Activated T-cell treated with anti-CD3 and anti-CD28 coated beads, Interleukin-2, amount 50 U/mL, for 72 hours (primary cell): Measurements from ENCODE around the gene DYNC1I2. TPM values are rescaled to one million over a fixed set of nuclear protein-coding genes. Genes with fewer than 3 reads are reported as not detected.

ENCODE experiments used
- ATAC-seq, 2 donors: fragments of 150-1000 bp; cut with Tn5 transposase; replicated peaks in 1 of 2; 2 replicates each; pipeline ENCODE4 v1.10.0; 2021; ENCODE audit warnings: moderate library complexity in 2 of 2, mild to moderate bottlenecking in 1 of 2
- DNase-seq, 2 donors: peaks; one replicate each; pipeline ENCODE4 v3.0.0; 2021 to 2022; ENCODE audit warnings: mixed read lengths in 1 of 2
- H3K27ac Mint-ChIP-seq: one replicate; pipeline ENCODE4 v1.8.0; 2022; ENCODE audit warnings: mild to moderate bottlenecking, moderate library complexity, mixed read lengths
- H3K27me3 Mint-ChIP-seq: one replicate; pipeline ENCODE4 v1.8.0; 2022; ENCODE audit warnings: low read depth, mixed read lengths
- H3K36me3 Mint-ChIP-seq, 2 donors: one replicate each; pipeline ENCODE4 v1.8.0; 2022; ENCODE audit warnings: mixed read lengths in 2 of 2, mild to moderate bottlenecking in 1 of 2; ENCODE audit not compliant: insufficient read depth in 2 of 2
- H3K4me1 Mint-ChIP-seq: one replicate; pipeline ENCODE4 v1.8.0; 2022; ENCODE audit warnings: low read depth, mixed read lengths
- H3K4me3 Mint-ChIP-seq, 2 donors: one replicate each; pipeline ENCODE4 v1.8.0; 2022; ENCODE audit warnings: mild to moderate bottlenecking in 2 of 2, mixed read lengths in 2 of 2, moderate library complexity in 2 of 2
- H3K9me3 Mint-ChIP-seq, 2 donors: one replicate each; pipeline ENCODE4 v1.8.0; 2022; ENCODE audit warnings: mixed read lengths in 2 of 2
- total RNA-seq, 2 donors: library from RNA; stranded (reverse); gene quantifications; one replicate each; pipeline ENCODE4 v1.2.3, GENCODE V29; 2022

The DYNC1I2 gene
- 10 to 100 TPM; 37.6 to 39.5 TPM for total RNA-seq

DNA sequence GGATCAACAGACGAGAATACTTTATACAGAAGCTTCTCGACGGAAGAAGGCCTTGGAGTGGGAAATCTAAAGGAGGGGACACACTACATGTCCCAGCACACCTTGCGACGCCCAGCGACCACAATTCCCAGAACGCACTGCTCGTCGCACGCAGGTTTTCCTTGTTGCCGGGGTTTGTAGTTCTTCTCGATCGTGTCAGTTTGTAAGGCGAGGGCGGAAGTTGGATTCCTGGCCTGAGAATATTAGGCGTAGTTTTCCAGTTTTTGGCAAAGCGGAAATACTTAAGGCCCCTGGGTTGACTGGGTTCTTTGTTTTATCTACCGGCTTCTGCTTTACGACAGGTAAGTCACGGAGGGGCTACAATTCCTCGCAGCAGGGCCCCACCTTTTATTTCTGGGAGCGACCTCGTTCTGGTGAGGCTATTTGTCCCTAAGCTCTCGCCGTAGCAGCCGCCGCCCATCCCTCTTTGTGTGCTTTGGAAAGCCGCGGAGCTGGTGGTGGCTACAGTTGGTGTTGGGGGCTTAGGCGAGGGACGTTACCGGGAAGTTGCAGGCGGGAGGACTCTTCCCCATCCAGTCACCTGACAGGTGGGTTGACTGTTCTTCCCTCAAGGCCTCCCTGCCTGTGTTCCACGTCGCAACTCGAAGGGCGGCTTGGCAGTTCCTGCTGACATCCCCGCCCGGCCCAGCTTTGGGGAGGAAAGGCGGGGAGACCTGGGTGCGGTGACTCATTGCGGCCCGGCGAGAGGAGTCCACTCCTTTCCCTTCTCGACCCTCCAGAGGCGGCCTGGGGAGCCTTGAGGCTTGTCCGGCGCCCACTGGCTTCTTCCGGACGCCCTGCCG, at the start of gene DYNC1I2:
DYNC1I2 (plus strand) TSS at position 183 of the 842 bp plus-strand sequence. CDS start 2,687 bp downstream, outside the sequence.
- H3K9me3 Mint-ChIP-seq = no peaks in the 10 kb centered on the region
- DNase-seq (peak; percentile 74 to 76), ATAC-seq (peak; percentile 83 to 84)
- H3K27me3 Mint-ChIP-seq = no peaks in the 10 kb centered on the region
- peak within 1 kb of the TSS; percentile 91 to 92 for H3K4me3 Mint-ChIP-seq
- peak within 1 kb of the TSS; percentile 84 for H3K27ac Mint-ChIP-seq
- peaks cover 30% of the 10 kb centered on the region for H3K4me1 Mint-ChIP-seq
- peaks cover 5 to 6% of the 10 kb centered on the region in 2 donors for H3K36me3 Mint-ChIP-seq

DNA sequence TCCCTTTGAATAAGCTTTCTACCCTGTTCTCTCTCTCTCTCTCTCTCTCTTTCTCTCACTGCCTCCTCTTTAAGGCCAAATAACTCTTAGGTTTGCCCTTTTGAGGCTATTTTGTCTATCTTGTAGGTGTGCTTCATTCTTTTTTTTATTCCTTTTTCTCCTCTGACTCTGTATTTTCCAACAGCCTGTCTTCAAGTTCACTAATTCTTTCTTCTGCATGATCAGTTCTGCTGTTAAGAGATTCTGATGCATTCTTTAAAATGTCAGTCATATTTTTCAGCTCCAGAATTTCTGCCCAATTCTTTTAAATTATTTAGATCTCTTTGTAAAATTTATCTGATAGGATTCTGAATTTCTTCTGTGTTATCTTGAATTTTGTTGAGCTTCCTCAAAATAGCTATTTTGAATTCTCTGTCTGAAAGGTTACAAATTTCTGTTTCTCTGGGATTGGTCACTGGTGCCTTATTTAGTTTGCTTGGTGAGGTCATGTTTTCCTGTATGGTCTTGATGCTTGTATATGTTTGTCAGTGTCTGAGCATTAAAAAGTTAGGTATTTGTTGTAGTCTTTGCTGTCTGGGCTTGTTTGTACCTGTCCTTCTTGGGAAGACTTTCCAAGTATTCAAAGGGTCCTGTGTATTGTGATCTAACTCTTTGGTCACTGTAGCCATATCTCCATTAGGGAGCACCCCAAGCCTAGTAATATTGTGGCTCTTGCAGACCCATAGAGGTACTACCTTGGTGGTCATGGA, 35.4 kb upstream of the DYNC1I2 start:
- peaks cover 35% of the 10 kb centered on the region for H3K27me3 Mint-ChIP-seq
- no peak overlapping the region for H3K27ac Mint-ChIP-seq
- H3K4me1 Mint-ChIP-seq = no peaks in the 10 kb centered on the region
- H3K4me3 Mint-ChIP-seq = no peak overlapping the region
- H3K36me3 Mint-ChIP-seq = peaks cover 4 to 7% of the 10 kb centered on the region in 2 donors
- peaks cover 7% of the 10 kb centered on the region in 2 donors for H3K9me3 Mint-ChIP-seq
- ATAC-seq = no peak
- no peak for DNase-seq

DNA sequence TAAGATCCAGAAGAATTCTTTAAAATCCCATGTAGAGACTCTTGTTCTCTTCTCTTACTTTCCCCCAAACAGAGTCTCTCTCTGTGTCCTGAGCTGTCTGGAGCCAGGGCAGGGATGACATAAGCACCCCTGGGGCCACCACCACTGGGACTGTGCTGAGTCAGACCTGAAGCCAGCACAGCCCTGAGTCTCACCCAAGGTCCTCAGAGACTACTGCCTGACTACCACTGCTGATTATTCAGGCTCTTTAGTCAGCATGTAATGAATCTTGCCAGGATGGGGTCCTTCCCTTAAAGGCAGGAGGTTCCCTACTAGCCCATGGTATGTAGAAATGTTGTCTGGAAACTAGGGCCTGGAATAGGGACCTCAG, 34.9 kb upstream of the DYNC1I2 start:
- Mint-ChIP-seq H3K36me3 (peaks cover 4 to 7% of the 10 kb centered on the region in 2 donors), H3K9me3 (peaks cover 7% of the 10 kb centered on the region in 2 donors), H3K27ac (no peak overlapping the region), H3K4me1 (no peaks in the 10 kb centered on the region), H3K4me3 (no peak overlapping the region), H3K27me3 (peaks cover 40% of the 10 kb centered on the region)
- peak; percentile 49 to 65 for ATAC-seq
- peak; percentile 1 to 3 for DNase-seq

DNA sequence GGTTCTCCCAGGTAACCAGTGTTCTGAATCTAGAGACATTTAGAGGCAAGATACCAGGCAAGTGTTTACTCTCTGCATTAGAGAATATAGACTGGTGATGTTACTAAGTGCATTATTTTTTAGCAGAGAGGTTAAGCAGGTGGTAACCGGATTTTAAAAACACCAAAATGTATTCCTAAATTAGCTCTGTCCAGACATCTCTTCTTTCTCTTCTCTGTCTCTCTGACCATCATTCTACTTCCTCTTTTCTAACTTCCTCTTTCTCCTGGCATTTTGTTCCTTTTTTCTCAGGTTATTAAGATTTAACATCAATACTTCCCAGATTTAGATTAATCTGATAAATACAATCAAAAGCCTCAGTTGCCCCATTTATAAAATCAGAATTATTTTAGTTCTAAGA, 31.7 kb upstream of the DYNC1I2 start:
- H3K36me3 Mint-ChIP-seq = peaks cover 4% of the 10 kb centered on the region in 2 donors
- H3K27ac Mint-ChIP-seq = no peak overlapping the region
- ATAC-seq = no peak
- H3K27me3 Mint-ChIP-seq = peaks cover 39% of the 10 kb centered on the region
- DNase-seq = no peak
- H3K4me1 Mint-ChIP-seq = no peaks in the 10 kb centered on the region
- peaks cover 5 to 7% of the 10 kb centered on the region in 2 donors for H3K9me3 Mint-ChIP-seq
- no peak overlapping the region for H3K4me3 Mint-ChIP-seq

DNA sequence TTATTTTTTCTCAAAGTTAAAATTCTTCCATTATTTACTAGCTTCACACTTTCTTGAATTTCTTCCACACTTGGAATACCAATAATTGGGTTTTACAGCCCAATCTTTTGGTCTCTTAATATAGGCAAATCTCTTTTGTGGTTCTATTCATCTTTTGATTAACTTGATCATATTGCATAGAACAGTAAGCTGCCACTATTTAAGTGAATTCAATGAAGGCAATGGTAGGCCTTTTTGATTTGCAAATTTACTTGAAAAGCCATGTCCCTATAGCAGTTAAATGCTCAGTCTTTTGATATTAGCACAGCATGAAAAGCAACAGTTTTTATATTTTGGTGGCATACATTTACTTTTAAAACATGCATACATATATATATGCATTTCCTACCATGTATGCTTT, 20.2 kb upstream of the DYNC1I2 start:
- Mint-ChIP-seq H3K4me1 (no peaks in the 10 kb centered on the region), H3K4me3 (no peak overlapping the region), H3K9me3 (no peaks in the 10 kb centered on the region), H3K36me3 (no peaks in the 10 kb centered on the region), H3K27me3 (peaks cover 17% of the 10 kb centered on the region), H3K27ac (no peak overlapping the region)
- DNase-seq (no peak), ATAC-seq (no peak)

DNA sequence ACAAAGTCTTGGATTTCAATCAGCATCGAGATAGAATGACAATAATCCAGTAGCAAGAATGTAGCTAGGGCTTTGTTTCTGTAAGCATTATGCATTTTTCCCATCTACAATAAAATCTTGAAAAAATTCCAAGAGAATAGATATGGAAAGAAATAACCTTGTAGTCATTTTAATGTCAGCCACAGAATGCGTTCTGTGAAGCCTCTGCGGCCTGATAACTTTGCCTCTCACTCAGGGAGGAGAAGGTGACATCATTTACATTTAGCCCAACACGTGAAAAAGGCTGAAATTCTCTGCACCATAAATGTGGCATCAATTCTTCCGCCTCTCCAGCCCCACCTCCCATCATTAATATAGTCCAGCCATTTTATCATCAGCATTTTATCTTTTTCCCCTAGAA, 19.1 kb upstream of the DYNC1I2 start:
- DNase-seq = no peak
- Mint-ChIP-seq H3K36me3 (no peaks in the 10 kb centered on the region), H3K4me1 (no peaks in the 10 kb centered on the region), H3K27me3 (peaks cover 12% of the 10 kb centered on the region), H3K4me3 (no peak overlapping the region), H3K9me3 (no peaks in the 10 kb centered on the region), H3K27ac (no peak overlapping the region)
- ATAC-seq = no peak

DNA sequence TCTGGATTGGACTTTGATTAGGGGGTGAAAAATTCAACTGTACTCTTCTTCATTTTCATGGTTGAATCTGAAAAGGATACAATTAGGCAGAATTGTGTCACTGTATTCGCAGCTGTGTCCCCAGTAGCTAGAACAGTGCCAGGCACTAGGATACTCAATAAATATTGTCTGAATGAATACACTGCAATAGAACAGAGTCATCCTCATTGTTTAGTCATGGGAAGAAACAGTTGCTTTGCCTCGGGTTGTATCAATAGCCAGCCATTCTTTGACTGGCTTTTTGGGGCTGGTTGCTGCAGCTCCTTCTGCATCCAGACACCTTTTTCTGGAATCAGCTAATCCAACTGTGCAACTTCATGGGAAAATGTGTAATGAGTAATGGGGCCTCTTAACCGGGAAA, 18.1 kb upstream of the DYNC1I2 start:
- Mint-ChIP-seq H3K9me3 (no peaks in the 10 kb centered on the region), H3K36me3 (no peaks in the 10 kb centered on the region), H3K4me3 (no peak overlapping the region), H3K27ac (no peak overlapping the region), H3K27me3 (peaks cover 7% of the 10 kb centered on the region), H3K4me1 (no peaks in the 10 kb centered on the region)
- ATAC-seq (no peak), DNase-seq (no peak)

DNA sequence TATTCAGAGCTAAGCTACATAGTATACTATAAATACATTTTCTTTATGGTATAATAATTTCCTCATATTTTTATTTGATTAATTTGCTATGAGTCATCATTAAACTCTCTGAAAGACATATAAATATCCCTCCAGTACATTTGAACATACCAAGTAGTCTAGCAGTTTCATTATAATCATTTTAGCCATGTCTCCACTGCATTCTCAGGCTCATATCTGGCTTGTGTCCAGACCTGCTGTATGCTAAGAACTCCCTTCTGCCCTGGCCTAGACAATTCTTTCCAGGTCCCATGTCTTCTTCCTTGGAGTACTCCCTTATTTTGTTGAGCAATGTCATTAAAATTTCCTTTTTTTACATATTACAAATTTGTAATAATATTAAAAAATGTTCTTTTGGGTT, 16.6 kb upstream of the DYNC1I2 start:
- Mint-ChIP-seq H3K4me1 (no peaks in the 10 kb centered on the region), H3K27me3 (peaks cover 7% of the 10 kb centered on the region), H3K27ac (no peak overlapping the region), H3K4me3 (no peak overlapping the region), H3K36me3 (no peaks in the 10 kb centered on the region), H3K9me3 (no peaks in the 10 kb centered on the region)
- DNase-seq (no peak), ATAC-seq (no peak)

DNA sequence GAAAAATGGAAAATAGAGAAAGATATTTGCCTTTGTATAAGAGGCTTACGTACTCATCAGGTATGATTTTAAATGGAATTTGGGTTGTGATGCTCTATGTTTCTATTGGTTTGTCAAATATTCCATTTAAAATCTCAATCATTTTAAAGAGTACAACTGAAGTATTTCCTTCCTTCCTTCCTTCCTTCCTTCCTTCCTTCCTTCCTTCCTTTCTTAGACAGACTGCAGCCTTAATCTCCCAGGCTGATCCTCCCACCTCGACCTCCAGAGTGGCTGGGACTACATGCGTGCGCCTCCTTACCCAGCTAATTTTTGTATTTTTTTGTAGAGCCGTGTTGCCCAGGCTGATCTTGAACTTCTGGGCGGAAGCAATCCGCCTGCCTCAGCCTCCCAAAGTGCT, 15.4 kb upstream of the DYNC1I2 start:
- no peak for DNase-seq
- Mint-ChIP-seq H3K36me3 (no peaks in the 10 kb centered on the region), H3K9me3 (no peaks in the 10 kb centered on the region), H3K4me1 (no peaks in the 10 kb centered on the region), H3K27ac (no peak overlapping the region), H3K27me3 (peaks cover 7% of the 10 kb centered on the region), H3K4me3 (no peak overlapping the region)
- no peak for ATAC-seq

DNA sequence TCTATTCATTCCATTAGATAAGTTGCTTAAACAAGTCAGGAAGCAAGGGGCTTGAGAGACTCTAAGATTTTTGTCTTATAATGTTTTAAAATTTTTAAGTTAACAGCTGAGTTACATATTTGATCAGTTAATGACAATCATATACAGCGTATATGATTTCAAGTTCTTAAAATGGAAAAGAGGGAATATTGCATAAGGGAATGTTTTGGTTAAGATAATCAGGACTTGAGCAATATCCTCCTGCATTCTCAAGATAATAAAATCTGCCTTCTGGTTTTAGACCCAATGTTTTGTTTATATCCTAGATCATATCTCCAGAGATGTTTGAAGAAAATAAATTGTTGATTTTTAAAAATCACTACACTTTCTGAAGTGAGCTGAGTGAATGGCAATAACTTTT, 13.4 kb upstream of the DYNC1I2 start:
- Mint-ChIP-seq H3K27me3 (no peaks in the 10 kb centered on the region), H3K27ac (no peak overlapping the region), H3K4me1 (no peaks in the 10 kb centered on the region), H3K9me3 (no peaks in the 10 kb centered on the region), H3K4me3 (no peak overlapping the region), H3K36me3 (no peaks in the 10 kb centered on the region)
- ATAC-seq (no peak), DNase-seq (no peak)

DNA sequence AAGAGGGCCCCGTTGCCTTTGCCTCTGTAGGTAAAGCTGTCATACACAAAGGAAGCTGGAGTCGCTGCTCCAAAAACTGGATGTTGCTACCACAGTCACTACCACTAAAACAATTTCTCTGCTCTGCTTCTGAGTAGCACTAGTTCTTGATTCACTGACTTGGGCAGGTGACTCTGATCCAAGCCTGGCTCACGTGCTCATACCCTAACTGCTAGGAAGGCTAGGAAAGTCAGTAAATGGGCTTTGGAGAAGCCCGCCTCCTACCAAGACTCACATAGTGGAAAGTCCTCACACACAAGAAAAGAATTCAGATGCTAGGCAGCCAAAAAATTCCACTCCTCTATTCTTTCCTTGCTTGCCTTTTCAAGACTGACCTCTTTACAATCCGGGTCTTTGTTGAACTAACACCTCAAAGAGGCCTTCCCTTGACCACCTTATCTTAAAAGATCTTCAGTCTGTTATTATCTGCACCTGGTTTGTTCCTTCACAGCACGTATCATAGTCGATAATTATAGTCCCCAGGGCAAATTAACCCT, 11.4 kb upstream of the DYNC1I2 start:
- no peaks in the 10 kb centered on the region for H3K4me1 Mint-ChIP-seq
- ATAC-seq = no peak

DNA sequence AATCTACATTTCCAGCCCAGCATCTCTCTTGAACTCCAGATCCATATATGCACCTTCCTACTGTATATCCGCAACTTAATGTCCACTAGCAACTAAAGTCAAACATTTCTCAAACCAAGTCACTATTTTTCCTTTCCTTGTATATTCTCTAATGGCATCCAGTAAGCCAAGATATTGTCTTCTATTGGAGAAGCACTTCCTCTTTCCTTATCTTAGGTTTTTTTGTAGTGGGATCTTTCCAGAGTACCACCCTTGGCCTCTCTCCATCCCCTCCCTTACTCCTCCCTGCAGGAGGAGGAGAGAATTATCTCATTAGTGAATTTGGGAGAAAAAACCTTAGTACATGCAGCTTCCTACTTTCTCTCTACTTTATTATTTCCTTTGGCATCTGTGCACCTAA, 8.7 kb upstream of the DYNC1I2 start:
- H3K9me3 Mint-ChIP-seq = no peaks in the 10 kb centered on the region
- H3K27me3 Mint-ChIP-seq = no peaks in the 10 kb centered on the region
- H3K4me3 Mint-ChIP-seq = no peak overlapping the region
- no peaks in the 10 kb centered on the region for H3K36me3 Mint-ChIP-seq
- ATAC-seq (no peak), DNase-seq (no peak)
- no peaks in the 10 kb centered on the region for H3K4me1 Mint-ChIP-seq
- no peak overlapping the region for H3K27ac Mint-ChIP-seq

More for the DNA sequence above, 11.4 kb upstream of the DYNC1I2 start:
- H3K36me3 Mint-ChIP-seq = no peaks in the 10 kb centered on the region
- DNase-seq = no peak
- no peaks in the 10 kb centered on the region for H3K9me3 Mint-ChIP-seq
- no peak overlapping the region for H3K27ac Mint-ChIP-seq
- H3K27me3 Mint-ChIP-seq = no peaks in the 10 kb centered on the region
- H3K4me3 Mint-ChIP-seq = no peak overlapping the region

DNA sequence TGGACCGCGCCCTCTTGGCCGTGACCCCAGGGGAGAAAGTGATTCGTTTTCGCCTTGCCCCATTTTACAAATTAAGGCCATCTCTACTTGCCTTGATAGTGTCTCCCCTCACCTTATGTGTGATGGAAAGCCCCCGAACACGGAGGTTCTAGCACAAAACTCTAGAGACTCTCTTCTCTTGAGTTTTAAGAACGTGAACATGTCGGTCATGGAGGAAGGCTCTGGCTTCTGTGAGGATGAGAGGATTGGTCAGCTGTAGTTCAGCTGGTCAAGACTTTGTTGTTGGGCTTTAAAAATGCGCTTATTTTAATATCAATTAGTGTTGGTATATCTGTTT, 828 bp downstream of the DYNC1I2 start:
- ATAC-seq (peak in 1 of 2 donors; percentile 22), DNase-seq (no peak)
- H3K27me3 Mint-ChIP-seq = no peaks in the 10 kb centered on the region
- peak overlapping the region; percentile 84 for H3K27ac Mint-ChIP-seq
- H3K9me3 Mint-ChIP-seq = no peaks in the 10 kb centered on the region
- peaks cover 5 to 7% of the 10 kb centered on the region in 2 donors for H3K36me3 Mint-ChIP-seq
- H3K4me1 Mint-ChIP-seq = peaks cover 30% of the 10 kb centered on the region
- peak overlapping the region; percentile 91 to 92 for H3K4me3 Mint-ChIP-seq
